ENCODE measurements around the gene KTI12. TPM values are rescaled to one million over a fixed set of nuclear protein-coding genes. Genes with fewer than 3 reads are reported as not detected.
A peak's percentile ranks its signal among the peaks of the same experiment; 100 is the strongest.

KTI12 gene
- total and polyA plus RNA-seq, 4 donors = 4.1 to 7.7 (median 5.8) TPM

DNA sequence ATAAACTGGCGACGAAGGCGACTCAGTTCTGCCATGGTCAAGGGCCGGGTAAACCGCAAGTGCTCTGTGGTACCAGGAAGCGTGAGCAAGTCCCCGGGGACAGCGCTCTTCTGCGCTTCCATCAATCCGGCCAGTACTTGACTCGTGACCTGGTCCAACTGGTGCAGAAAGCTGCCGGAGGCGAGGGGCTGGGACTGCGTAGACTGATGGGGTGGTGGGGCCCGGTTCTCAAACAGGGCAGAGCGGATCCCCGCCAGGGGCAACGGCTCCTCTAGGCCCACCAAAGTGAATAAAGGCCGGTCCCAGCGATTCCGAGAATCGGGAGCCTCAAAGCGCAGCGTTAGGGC is 852 bp downstream of the KTI12 start:
- Histone ChIP-seq H3K27ac (ENCODE audit: low read depth in 1 of 2, low read length in 2 of 2) (peak overlapping the region; percentile 90 to 92), H3K27me3 (ENCODE audit: control insufficient read depth in 4 of 4, insufficient read depth in 4 of 4, low read length in 3 of 4) (no peaks in the 10 kb centered on the region), H3K9me3 (ENCODE audit: control insufficient read depth in 4 of 4, low read length in 3 of 4) (no peaks in the 10 kb centered on the region), H3K9ac (ENCODE audit: low read depth in 1 of 2, low read length in 2 of 2) (peak overlapping the region; percentile 26 to 82), H3K36me3 (ENCODE audit: control insufficient read depth in 4 of 4, insufficient read depth in 3 of 4, low read depth in 1 of 4, low read length in 3 of 4) (peaks cover 0 to 5% (median 1%) of the 10 kb centered on the region in 4 donors), H3K4me3 (ENCODE audit: low read depth in 1 of 3, low read length in 3 of 3) (peak overlapping the region; percentile 82 to 99 (median 97)), H3K4me1 (ENCODE audit: control insufficient read depth in 4 of 4, insufficient read depth in 4 of 4, low read length in 3 of 4) (peaks cover 7 to 40% (median 31%) of the 10 kb centered on the region in 4 donors)
- 4% methylated on average over 24 of the region's 24 CpGs for WGBS
- peak; percentile 39 for DNase-seq (ENCODE audit: low spot score)
- TF ChIP-seq JUND (IDR thresholded peaks at IDR 0.05) (no peak), EGR1 (IDR thresholded peaks at IDR 0.05; ENCODE audit: low read depth in 2 of 2) (no peak), SP1 (IDR thresholded peaks at IDR 0.05) (no peak), HNF4G (IDR thresholded peaks at IDR 0.05) (no peak)
- TF ChIP-seq, protein P1, sequence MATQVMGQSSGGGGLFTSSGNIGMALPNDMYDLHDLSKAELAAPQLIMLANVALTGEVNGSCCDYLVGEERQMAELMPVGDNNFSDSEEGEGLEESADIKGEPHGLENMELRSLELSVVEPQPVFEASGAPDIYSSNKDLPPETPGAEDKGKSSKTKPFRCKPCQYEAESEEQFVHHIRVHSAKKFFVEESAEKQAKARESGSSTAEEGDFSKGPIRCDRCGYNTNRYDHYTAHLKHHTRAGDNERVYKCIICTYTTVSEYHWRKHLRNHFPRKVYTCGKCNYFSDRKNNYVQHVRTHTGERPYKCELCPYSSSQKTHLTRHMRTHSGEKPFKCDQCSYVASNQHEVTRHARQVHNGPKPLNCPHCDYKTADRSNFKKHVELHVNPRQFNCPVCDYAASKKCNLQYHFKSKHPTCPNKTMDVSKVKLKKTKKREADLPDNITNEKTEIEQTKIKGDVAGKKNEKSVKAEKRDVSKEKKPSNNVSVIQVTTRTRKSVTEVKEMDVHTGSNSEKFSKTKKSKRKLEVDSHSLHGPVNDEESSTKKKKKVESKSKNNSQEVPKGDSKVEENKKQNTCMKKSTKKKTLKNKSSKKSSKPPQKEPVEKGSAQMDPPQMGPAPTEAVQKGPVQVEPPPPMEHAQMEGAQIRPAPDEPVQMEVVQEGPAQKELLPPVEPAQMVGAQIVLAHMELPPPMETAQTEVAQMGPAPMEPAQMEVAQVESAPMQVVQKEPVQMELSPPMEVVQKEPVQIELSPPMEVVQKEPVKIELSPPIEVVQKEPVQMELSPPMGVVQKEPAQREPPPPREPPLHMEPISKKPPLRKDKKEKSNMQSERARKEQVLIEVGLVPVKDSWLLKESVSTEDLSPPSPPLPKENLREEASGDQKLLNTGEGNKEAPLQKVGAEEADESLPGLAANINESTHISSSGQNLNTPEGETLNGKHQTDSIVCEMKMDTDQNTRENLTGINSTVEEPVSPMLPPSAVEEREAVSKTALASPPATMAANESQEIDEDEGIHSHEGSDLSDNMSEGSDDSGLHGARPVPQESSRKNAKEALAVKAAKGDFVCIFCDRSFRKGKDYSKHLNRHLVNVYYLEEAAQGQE (IDR thresholded peaks at IDR 0.05) = no peak
- TF ChIP-seq, protein P2, sequence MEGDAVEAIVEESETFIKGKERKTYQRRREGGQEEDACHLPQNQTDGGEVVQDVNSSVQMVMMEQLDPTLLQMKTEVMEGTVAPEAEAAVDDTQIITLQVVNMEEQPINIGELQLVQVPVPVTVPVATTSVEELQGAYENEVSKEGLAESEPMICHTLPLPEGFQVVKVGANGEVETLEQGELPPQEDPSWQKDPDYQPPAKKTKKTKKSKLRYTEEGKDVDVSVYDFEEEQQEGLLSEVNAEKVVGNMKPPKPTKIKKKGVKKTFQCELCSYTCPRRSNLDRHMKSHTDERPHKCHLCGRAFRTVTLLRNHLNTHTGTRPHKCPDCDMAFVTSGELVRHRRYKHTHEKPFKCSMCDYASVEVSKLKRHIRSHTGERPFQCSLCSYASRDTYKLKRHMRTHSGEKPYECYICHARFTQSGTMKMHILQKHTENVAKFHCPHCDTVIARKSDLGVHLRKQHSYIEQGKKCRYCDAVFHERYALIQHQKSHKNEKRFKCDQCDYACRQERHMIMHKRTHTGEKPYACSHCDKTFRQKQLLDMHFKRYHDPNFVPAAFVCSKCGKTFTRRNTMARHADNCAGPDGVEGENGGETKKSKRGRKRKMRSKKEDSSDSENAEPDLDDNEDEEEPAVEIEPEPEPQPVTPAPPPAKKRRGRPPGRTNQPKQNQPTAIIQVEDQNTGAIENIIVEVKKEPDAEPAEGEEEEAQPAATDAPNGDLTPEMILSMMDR (IDR thresholded peaks at IDR 0.05; ENCODE audit: low read depth, low read length, missing input control) = no peak

DNA sequence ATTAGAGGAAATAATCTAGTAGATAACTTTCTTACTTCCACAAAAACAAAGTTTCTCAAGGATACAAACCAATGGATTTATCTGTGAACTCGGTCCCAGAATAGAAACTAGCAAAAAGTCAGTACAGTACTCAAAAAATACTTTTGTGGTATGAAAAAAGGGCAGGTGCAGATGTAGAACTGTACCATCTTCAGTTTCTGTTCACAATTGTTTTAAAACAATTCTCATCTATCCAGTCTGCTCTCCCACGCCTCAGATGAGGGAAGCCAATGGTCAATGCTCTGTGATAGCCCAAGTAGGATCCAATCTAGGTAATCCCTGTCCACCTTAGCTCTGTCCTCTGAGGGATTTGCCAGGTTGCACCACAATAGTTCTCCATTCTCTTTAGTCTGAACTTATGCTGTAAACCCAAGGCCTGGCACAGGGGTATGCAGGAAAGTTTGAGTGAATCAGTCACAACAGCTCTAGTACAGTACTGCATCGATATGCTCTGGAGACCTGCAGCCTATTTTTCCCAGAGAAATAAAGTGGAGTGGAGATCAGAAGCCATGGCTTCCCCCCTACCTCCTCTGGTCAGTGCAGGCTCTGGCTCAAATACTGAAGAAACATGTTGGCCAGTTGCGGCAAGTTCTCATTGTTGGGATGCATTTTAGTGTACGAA is 1.4 kb downstream of the KTI12 start:
- WGBS = 57% methylated on average over 5 of the region's 5 CpGs
- H3K4me3 ChIP-seq (ENCODE audit: low read depth in 1 of 3, low read length in 3 of 3) = peak overlapping the region; percentile 82 to 99 (median 97)
- TF ChIP-seq, protein P3, sequence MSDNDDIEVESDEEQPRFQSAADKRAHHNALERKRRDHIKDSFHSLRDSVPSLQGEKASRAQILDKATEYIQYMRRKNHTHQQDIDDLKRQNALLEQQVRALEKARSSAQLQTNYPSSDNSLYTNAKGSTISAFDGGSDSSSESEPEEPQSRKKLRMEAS (IDR thresholded peaks at IDR 0.05) = no peak
- TF ChIP-seq YY1 (IDR thresholded peaks at IDR 0.05) = no peak
- no peak for TF ChIP-seq RAD21 (IDR thresholded peaks at IDR 0.05)
- TF ChIP-seq, protein P2 (IDR thresholded peaks at IDR 0.05; ENCODE audit: low read depth, low read length, missing input control) = no peak
- TF ChIP-seq GABPA (IDR thresholded peaks at IDR 0.05 in 1 of 2, conservative IDR thresholded peaks at IDR 0.05 in 1 of 2) = no peak
- TF ChIP-seq JUND (IDR thresholded peaks at IDR 0.05) = no peak
- TF ChIP-seq, protein P4, sequence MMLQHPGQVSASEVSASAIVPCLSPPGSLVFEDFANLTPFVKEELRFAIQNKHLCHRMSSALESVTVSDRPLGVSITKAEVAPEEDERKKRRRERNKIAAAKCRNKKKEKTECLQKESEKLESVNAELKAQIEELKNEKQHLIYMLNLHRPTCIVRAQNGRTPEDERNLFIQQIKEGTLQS (IDR thresholded peaks at IDR 0.05) = no peak
- TF ChIP-seq EGR1 (IDR thresholded peaks at IDR 0.05; ENCODE audit: low read depth in 2 of 2) = no peak
- no peak for TF ChIP-seq HNF4G (IDR thresholded peaks at IDR 0.05)
- TF ChIP-seq, protein P5, sequence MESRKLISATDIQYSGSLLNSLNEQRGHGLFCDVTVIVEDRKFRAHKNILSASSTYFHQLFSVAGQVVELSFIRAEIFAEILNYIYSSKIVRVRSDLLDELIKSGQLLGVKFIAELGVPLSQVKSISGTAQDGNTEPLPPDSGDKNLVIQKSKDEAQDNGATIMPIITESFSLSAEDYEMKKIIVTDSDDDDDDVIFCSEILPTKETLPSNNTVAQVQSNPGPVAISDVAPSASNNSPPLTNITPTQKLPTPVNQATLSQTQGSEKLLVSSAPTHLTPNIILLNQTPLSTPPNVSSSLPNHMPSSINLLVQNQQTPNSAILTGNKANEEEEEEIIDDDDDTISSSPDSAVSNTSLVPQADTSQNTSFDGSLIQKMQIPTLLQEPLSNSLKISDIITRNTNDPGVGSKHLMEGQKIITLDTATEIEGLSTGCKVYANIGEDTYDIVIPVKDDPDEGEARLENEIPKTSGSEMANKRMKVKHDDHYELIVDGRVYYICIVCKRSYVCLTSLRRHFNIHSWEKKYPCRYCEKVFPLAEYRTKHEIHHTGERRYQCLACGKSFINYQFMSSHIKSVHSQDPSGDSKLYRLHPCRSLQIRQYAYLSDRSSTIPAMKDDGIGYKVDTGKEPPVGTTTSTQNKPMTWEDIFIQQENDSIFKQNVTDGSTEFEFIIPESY (IDR thresholded peaks at IDR 0.05) = no peak
- no peak for TF ChIP-seq RXRA (IDR thresholded peaks at IDR 0.05)
- no peak for TF ChIP-seq FOXA1 (IDR thresholded peaks at IDR 0.05)
- peaks cover 7 to 37% (median 29%) of the 10 kb centered on the region in 4 donors for H3K4me1 ChIP-seq (ENCODE audit: control insufficient read depth in 4 of 4, insufficient read depth in 4 of 4, low read length in 3 of 4)
- H3K9ac ChIP-seq (ENCODE audit: low read depth in 1 of 2, low read length in 2 of 2) = peak overlapping the region in 1 of 2 donors; percentile 42
- DNase-seq (ENCODE audit: low spot score) = no peak
- H3K9me3 ChIP-seq (ENCODE audit: control insufficient read depth in 4 of 4, low read length in 3 of 4) = no peaks in the 10 kb centered on the region
- H3K27me3 ChIP-seq (ENCODE audit: control insufficient read depth in 4 of 4, insufficient read depth in 4 of 4, low read length in 3 of 4) = no peaks in the 10 kb centered on the region
- H3K36me3 ChIP-seq (ENCODE audit: control insufficient read depth in 4 of 4, insufficient read depth in 3 of 4, low read depth in 1 of 4, low read length in 3 of 4) = peaks cover 0 to 5% (median 0%) of the 10 kb centered on the region in 4 donors
- H3K27ac ChIP-seq (ENCODE audit: low read depth in 1 of 2, low read length in 2 of 2) = no peak overlapping the region

All from liver (tissue), 9 donors.